Activated CD4-positive, alpha-beta T cell treated with anti-CD3 and anti-CD28 coated beads, Interleukin-2, amount 50 U/mL, for 48 hours (primary cell): ENCODE data around the gene ELMO2.
"Not testable (repeated sequence)": the region's sequence is repeated elsewhere in the genome, so short reads cannot be mapped to it uniquely, and the experiment has no call there.

Experiments
- DNase-seq, 2 experiments: peaks; one replicate each; pipeline ENCODE4 v3.0.0-alpha.2; 2020

The ELMO2 gene

DNA sequence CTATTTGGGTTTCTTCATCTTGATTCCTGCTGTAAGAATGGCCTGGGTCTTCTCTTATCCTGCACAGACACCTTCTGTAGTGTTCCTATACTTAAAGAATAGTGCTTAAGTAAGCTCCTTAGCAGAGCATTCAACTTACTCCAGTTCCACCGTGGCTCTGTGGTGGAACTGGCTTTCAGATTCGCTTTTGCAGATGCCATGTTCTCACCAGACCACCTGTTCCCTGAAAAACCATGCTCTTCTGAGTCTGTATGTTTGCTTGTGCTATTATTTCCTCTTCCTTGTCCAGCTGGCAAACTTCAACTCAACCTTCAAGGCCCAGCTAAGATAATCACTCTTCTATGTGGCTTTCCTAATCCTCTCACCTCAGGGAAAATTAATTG lies 4.9 kb downstream of the ELMO2 start:
- DNase-seq = peak in 1 of 2 experiments; percentile 9

- no peak for DNase-seq
Observed at GRCh38 chr20:46400828-46401477, 5.5 kb downstream of the ELMO2 start.

DNA sequence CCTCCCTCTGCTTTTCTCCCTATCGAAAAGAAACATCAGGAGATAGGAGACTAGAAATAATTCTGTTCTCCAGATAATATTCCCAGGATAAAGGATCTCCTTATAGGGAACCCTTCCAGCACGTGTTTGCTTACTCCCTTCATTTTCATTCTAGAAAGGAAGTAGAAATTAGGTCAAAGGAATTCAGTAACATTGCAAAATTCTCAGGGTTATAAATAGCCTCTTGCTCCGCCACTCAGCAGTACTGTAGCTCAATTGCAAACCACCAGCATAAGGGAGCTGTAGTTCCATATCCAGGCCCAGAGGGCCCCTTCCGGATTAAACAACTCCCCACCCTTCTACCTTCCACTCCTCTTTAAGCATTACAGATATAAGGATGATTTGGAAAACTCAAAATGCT lies 6.2 kb downstream of the ELMO2 start:
- no peak for DNase-seq

GRCh38 chr20:46399401-46399800 lies 7.0 kb downstream of the ELMO2 start:
- DNase-seq = no peak

DNA sequence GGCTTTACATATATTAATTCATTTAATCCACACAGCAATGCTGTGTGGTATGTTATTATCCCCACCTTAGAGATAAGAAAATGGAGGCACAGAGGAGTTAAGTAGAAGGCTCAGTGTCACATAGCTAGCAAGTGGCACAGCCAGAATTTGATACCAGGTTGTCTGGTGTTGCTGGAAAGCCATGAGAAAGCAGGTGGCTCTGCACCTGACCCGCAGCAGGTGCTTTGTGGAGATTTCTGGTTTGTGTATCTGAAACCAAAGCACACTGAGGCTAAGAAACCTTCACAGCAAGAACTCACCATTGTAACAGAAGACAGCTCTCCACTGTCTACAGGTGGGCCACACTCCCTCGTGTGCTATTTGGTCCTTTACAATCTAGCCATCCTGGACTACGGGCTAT lies 7.5 kb downstream of the ELMO2 start:
- no peak for DNase-seq

GRCh38 chr20:46396052-46396740 lies 10.2 kb downstream of the ELMO2 start:
- DNase-seq = no peak

DNA sequence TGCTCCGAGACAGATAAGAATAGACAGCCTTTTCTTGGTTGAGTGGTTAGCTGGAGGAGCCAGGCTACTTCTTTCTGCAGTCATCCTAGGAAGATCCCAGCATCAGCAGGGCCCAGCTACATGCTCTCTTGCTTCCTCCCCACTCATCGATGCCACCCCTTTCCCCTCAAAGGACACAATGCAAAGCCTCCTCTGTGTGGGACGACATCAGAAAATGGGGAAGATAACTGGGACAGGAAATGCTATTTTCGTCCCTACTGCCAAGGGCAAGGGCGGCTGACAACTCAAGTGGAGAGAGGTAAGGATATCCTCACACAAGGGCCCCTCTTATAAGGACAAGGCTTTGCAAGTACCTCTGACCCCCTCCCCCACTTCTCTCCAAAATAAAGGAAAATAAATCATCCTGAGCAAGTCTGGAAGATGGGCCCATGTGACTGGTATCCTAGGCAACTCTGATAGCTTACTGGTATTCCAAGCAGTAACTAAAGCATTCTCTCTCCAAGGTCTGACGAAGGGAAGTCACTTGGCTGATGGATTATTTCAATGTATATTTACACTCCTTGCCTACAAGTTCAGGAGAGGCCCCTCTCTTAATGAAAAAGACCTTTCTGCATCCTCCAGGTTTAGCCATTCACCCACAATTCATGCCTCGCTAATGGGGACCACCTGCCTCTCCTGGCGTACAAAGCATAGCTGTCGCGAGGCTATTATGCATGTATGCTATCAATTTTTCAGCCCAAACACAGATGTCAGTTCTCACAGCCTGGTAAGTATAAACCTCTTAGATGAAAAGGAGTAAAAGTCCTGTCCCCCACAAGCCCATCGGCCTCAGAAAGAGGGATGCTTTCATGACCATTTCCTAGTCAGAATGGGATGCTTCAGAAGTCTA lies 11.3 kb downstream of the ELMO2 start:
- DNase-seq = no peak

GRCh38 chr20:46393967-46394366 lies 12.4 kb downstream of the ELMO2 start:
- no peak for DNase-seq

- no peak for DNase-seq
Observed at GRCh38 chr20:46388937-46389336, 17.5 kb downstream of the ELMO2 start.

DNA sequence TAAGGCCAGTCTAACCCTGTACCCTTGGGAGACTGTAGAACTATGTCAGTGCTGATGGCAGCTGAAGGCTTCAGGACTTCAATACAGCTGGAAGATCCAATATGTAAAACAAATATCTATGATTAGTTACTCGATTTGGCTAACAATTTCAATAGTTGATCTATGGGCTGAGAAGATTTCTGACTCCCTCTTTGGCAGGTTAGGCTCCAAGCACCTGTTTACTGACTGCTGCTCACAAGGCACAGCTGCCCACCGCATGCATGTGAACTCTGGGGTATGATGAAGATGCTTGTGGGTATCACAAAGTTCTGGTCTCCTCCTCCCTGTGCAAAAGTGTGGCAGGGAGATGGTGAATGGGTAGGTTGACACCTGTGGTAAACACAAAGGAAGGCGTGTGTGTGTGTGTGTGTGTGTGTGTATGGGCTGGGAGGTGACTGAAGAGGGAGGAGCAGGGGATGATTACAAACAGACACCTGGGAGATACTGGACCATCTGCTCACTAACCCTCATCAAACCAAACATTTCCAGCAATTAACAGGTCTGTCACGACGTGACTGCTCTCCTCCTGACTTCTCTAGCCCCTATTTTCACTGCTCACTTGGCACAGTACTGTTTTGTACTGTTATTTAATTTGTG lies 18.1 kb downstream of the ELMO2 start:
- DNase-seq = no peak

- not testable (repeated sequence) for DNase-seq
Observed at GRCh38 chr20:46387054-46387453, 19.4 kb downstream of the ELMO2 start.

- DNase-seq = no peak
Observed at GRCh38 chr20:46378412-46379009, 27.9 kb downstream of the ELMO2 start.

GRCh38 chr20:46377518-46377917 lies 28.9 kb downstream of the ELMO2 start:
- DNase-seq = no peak

DNA sequence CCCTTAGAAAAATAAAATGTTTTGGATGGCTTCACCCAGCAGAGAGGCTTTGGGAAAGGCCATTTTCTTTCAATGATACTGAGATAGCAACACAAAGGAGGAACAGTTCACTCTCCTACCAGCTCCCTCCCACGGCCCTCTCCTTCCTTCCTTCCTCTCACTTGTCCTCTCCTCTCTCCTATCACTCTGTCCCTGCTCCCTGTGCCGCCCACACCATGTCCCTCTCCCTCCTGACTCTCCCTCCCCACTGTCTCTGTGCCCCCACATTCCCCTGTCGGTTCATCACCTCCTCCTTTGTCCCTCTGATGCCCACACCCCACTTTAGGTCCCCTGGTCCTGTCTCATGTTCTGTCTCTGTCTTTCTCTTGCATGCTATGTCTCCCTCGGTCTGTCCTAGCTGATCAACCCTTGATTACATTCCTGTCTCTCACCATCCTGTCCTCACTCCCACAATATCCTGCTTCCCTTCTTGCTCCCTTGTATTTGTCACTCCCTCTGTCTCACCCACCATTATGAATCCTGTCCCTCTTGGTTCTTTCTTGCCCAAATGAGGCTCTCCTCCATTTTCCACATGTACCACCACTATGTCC lies 30.1 kb downstream of the ELMO2 start:
- DNase-seq = no peak

- DNase-seq = no peak
Observed at GRCh38 chr20:46375771-46376170, 30.6 kb downstream of the ELMO2 start.

- no peak for DNase-seq
Observed at GRCh38 chr20:46374383-46374782, 32.0 kb downstream of the ELMO2 start.

DNA sequence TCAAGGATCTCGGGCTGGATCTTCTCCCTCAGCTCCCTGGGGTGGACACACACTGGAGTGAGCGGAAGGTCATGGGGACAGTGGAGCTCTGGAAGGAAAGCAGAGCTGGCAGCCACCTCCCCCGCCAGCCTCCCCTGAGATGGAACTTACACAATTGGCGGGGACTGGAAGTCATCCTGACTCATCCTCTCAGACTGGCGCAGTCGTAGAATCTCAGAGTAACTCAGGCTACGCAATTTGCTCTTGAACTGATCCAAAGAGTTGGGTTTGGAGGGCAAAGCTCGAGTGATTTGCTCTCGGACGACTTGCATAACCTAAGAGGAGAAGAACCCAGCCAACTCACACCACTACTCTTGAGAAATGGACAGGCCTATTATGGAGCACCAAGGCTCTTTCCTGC lies 34.8 kb downstream of the ELMO2 start:
- no peak for DNase-seq

DNA sequence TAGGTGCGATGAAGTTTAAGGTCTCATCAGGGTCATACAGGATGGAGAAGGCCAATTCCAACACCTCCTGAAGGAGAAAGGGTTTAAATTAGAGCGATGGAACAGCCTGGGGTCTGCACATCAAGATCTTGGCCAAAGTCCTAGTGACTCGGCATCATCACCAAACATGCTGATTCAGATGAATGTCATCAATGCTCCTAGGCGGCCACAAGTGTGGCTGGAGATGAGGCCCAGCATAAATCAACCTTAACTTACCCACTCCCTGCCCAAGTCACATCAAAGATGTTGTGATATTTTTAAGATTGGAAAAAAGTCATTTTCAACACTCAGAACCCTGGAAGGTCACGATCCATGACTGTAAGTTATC lies 37.5 kb downstream of the ELMO2 start:
- no peak for DNase-seq

DNA sequence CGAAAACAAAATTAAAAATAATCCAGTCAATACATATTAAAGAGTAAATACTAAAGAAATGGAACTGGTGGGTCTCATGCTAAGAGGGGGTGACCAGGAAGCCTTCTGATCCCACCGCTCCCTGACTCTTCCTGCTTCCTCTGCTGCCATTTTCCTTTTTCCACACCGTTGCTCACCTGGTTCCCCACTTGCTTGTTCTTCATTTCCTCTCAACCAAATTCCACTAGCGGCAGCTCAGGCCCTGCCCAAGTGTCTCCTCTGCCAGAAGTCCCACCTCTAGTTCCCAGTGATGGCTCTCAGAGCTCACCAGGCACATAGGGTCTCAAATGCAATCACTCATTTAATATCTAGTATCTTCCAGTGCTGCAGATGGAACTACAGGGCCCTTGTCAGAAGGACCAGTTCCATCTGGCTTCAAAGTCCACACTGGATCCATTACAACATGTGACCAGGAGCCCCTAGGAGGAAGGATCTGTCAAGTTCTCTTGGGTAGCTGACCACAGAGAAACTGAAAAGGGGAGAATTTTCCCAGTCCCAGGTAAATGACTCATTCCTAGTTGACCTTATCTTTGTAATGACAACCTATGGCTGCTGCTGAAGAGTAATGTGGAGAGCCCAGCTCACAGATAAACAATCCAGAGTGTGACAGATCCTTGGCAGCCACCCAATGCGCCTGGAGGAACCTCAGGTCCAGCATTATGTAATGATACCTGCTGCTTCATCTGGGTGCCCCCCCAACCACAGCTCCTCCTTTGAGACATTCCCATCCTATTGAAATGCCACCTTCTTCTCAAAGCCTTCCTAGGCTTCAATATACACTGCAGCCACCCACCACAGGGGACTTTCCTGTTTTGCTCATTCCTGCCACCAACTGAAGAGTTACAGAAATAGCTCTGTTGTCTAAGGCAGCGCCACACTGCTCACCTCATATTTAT lies 38.2 kb downstream of the ELMO2 start:
- no peak for DNase-seq

GRCh38 chr20:46367234-46367633 lies 39.2 kb downstream of the ELMO2 start:
- DNase-seq = no peak

- DNase-seq = no peak
Observed at GRCh38 chr20:46366826-46367225, 39.6 kb downstream of the ELMO2 start.
